Heart right ventricle (tissue), 16 donors: ENCODE data around the gene HEXA. TPM values are rescaled to one million over a fixed set of nuclear protein-coding genes. Genes with fewer than 3 reads are reported as not detected.

Experiments
- ATAC-seq, 8 donors: fragments of 200-7000 bp; cut with Tn5 transposase; one replicate each; pipeline ENCODE4 v1.9.1; 2020; ENCODE audit warnings: mild to moderate bottlenecking in 8 of 8, moderate library complexity in 8 of 8, moderate number of reproducible peaks in 1 of 8
- DNase-seq, 2 donors: peaks; one replicate each; pipeline ENCODE4 v3.0.0-alpha.2; 2020
- H3K27ac ChIP-seq, 10 donors: fragments of 200-600 bp; sonication (generic) in 2 of 10; one replicate each; pipeline versions ENCODE4 v1.5.0 to v1.8.0; 2020 to 2022; ENCODE audit warnings: mild to moderate bottlenecking in 3 of 10
- H3K27me3 ChIP-seq, 7 donors: fragments of 200-600 bp; one replicate each; pipeline ENCODE4 v1.8.0; 2021 to 2022; ENCODE audit warnings: mild to moderate bottlenecking in 2 of 7
- H3K36me3 ChIP-seq, 9 donors: fragments of 200-600 bp; sonication (generic) in 1 of 9; one replicate each; pipeline versions ENCODE4 v1.5.0 to v1.8.0; 2020 to 2022; ENCODE audit warnings: mild to moderate bottlenecking in 2 of 9
- H3K4me1 ChIP-seq, 9 donors: fragments of 200-600 bp; sonication (generic) in 1 of 9; one replicate each; pipeline versions ENCODE4 v1.5.0 to v1.8.0; 2020 to 2022; ENCODE audit warnings: mild to moderate bottlenecking in 4 of 9
- H3K4me3 ChIP-seq, 10 donors: fragments of 200-600 bp; sonication (generic) in 2 of 10; one replicate each; pipeline versions ENCODE4 v1.5.0 to v1.8.0; 2020 to 2022; ENCODE audit warnings: mild to moderate bottlenecking in 7 of 10, moderate library complexity in 2 of 10
- H3K9me3 ChIP-seq, 11 donors: fragments of 200-600 bp in 10 of 11; sonication (generic) in 2 of 11; one replicate each; pipeline versions ENCODE4 v1.5.0 to v1.8.0; 2013 to 2022; ENCODE audit warnings: mild to moderate bottlenecking in 2 of 11, control low read depth in 1 of 11, moderate library complexity in 1 of 11
- WGBS, 2 donors: extraction: QIAGEN DNeasy Blood & Tissue Kit; methylation state at CpG; one replicate each; pipeline ENCODE4 v1.1.7; 2013; ENCODE audit warnings: inconsistent platforms in 1 of 2; 5-methylcytosine and 5-hydroxymethylcytosine counted together
- intact Hi-C, 10 donors: fragments of 100-400 bp; cut with DNase I; formaldehyde crosslinking; loops; one replicate each; pipeline versions ENCODE4 v1.11.1 to v1.14.2; 2022
- polyA plus RNA-seq, 2 donors: library from polyadenylated mRNA; stranded (reverse); fragments of 200-250 nt; gene quantifications; one replicate each; pipeline ENCODE4 v1.2.3, GENCODE V29; 2013
- total RNA-seq, 10 donors: library from RNA; stranded (reverse); fragmentation: NEBNext Ultra II Directional in 3 of 10; extraction: Animal tissue kit (Norgen Biotek cat#: 25700) in 3 of 10; gene quantifications; one replicate each; pipeline versions ENCODE4 v1.2.1 to v1.2.4, GENCODE V29; 2021 to 2023
- TF ChIP-seq, protein P1 (sequence below), 9 donors: fragments of 200-600 bp; sonication (generic) in 2 of 9; IDR thresholded peaks; one replicate each; pipeline versions ENCODE4 v1.5.0 to v1.8.0; 2021 to 2022; ENCODE audit warnings: antibody characterized with exemption in 9 of 9, mild to moderate bottlenecking in 5 of 9, moderate library complexity in 1 of 9
- donor health status: Arrhythmogenic right ventricular cardiomyopathy.
- donor health status: ischemic (EF 13 %, LVEDD 7.1; RV severe dilation, severe dysfunction).
- donor health status: healthy with polysubstance abuse.
- donor health status: DM: no; HTN: yes; CAD: no.
- donor health status: DM: no; HTN: no; CAD: no.
- donor health status: ischemic (EF 25% LVEDD 6.9; RV normal size, moderate dysfunction).
- donor health status: ischemic (EF 25% LVEDD 5.7; RV mildly dilated, moderate dysfunction).
- donor health status: healthy.
- donor health status: DM: yes; HTN: yes; CAD: no.
- donor health status: Ischemic cardiomyopathy.
- donor health status: ischemic (EF 35%, LVEDD 5.7; RV mildly dilated, moderate dysfunction).
- donor health status: nonischemic (EF 11% LVEDD 7.7; RV severe dilation, severe dysfunction).
- donor health status: DM: yes; HTN: yes; CAD: no.
- donor health status: PGD.
- donor health status: ischemic (EF 29% LVEDD 5.4; RV normal size, mild dysfunction).
- donor health status: nonischemic (EF 23%, LVEDD 6.1; RV moderate dilation, normal function).

The HEXA gene
- total and polyA plus RNA-seq, 12 donors, result 48.8 to 129 (median 77.3) TPM

DNA sequence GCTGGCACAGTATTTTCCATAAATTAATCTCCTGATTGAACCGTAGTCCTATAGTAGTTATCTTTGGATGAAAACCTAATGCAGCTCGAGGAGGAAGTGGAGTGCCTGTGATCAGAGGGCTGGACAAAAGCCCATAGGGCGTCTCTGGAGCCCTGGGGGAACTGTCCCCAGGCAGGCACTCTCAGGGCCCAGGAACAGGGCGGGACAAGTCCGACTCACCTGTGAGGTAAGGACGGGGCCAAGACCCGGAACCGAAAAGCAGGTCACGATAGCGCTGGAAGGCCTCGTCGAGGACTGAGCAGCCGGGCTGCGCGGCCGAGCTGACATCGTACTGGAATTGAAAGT, 341 bp downstream of the HEXA start:
- Histone ChIP-seq H3K4me3 (peak overlapping the region; percentile 62 to 92 (median 77)), H3K36me3 (peaks cover 0 to 15% (median 0%) of the 10 kb centered on the region in 9 donors), H3K27ac (peak overlapping the region; percentile 57 to 94 (median 84)), H3K4me1 (peaks cover 6 to 76% (median 33%) of the 10 kb centered on the region in 9 donors), H3K27me3 (no peaks in the 10 kb centered on the region), H3K9me3 (no peaks in the 10 kb centered on the region)
- DNase-seq (no peak), ATAC-seq (peak in 7 of 8 donors; percentile 59 to 77 (median 62))
- intact Hi-C loops, result loop anchor here in 5 of 10 donors (5.0 to 10.0 kb wide), 3 partner anchors 97 to 679 kb away; partner anchors contain the start of genes ARIH1 (in 5 of the 5) and NEO1 (in 1 of the 5)
- WGBS, 2 donors, result 0 to 1% methylated on average over 17 of the region's 17 CpGs
- TF ChIP-seq, protein P1, sequence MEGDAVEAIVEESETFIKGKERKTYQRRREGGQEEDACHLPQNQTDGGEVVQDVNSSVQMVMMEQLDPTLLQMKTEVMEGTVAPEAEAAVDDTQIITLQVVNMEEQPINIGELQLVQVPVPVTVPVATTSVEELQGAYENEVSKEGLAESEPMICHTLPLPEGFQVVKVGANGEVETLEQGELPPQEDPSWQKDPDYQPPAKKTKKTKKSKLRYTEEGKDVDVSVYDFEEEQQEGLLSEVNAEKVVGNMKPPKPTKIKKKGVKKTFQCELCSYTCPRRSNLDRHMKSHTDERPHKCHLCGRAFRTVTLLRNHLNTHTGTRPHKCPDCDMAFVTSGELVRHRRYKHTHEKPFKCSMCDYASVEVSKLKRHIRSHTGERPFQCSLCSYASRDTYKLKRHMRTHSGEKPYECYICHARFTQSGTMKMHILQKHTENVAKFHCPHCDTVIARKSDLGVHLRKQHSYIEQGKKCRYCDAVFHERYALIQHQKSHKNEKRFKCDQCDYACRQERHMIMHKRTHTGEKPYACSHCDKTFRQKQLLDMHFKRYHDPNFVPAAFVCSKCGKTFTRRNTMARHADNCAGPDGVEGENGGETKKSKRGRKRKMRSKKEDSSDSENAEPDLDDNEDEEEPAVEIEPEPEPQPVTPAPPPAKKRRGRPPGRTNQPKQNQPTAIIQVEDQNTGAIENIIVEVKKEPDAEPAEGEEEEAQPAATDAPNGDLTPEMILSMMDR (IDR thresholded peaks at IDR 0.05), result no peak

DNA sequence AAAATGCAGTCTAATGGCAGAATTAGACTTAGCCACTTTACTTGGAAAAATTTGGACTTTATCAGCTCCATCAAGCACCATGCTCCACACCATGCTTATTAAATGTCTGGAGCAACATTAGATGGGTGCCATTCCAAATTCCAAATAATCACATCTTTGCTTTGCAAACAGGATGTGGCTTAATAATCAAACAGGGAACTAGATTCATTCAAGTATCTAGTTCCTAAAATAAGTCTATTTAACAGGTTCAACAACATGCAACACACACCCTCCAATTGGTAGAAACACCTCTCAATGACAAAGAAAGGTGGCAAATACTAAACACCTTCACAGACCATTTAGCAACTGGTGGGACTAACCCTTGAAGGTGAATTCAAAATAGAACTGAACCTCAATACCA, 3.5 kb downstream of the HEXA start:
- H3K36me3 ChIP-seq, result peaks cover 0 to 26% (median 0%) of the 10 kb centered on the region in 9 donors
- peaks cover 6 to 95% (median 45%) of the 10 kb centered on the region in 9 donors for H3K4me1 ChIP-seq
- H3K27ac ChIP-seq, result peak overlapping the region in 1 of 10 donors; percentile 59
- TF ChIP-seq, protein P1 (IDR thresholded peaks at IDR 0.05), result no peak
- no peak overlapping the region for H3K4me3 ChIP-seq
- DNase-seq (no peak), ATAC-seq (no peak)
- intact Hi-C loops, result loop anchor here in 3 of 10 donors (10.0 kb wide), 2 partner anchors 102 to 682 kb away; partner anchors contain the start of genes ARIH1 (in 2 of the 3) and NEO1 (in 1 of the 3)
- no peaks in the 10 kb centered on the region for H3K9me3 ChIP-seq
- no peaks in the 10 kb centered on the region for H3K27me3 ChIP-seq

DNA sequence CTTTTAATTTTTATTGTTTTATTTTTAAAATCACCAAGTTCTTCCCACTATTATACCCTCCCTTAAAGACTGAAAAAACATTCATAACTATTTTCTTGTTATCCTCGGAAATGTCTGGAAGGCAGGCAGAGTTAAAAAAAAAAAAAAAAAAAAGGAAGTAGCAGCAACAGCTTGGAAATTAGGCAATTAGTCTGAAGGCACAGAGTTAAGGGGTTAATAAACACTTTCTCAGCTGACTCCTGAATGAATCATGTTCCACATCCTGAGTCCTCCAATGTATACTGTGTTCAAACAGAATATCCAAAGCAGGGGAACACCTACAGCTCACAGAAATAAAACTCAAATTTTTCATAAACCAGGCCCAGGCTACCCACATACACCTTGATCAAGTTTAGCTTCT, 5.8 kb downstream of the HEXA start:
- intact Hi-C loops, result loop anchor here in 3 of 10 donors (10.0 kb wide), 2 partner anchors 105 to 685 kb away; partner anchors contain the start of genes ARIH1 (in 2 of the 3) and NEO1 (in 1 of the 3)
- TF ChIP-seq, protein P1 (IDR thresholded peaks at IDR 0.05), result no peak
- WGBS, 2 donors, result 77 to 79% methylated on average over 1 of the region's 1 CpG

DNA sequence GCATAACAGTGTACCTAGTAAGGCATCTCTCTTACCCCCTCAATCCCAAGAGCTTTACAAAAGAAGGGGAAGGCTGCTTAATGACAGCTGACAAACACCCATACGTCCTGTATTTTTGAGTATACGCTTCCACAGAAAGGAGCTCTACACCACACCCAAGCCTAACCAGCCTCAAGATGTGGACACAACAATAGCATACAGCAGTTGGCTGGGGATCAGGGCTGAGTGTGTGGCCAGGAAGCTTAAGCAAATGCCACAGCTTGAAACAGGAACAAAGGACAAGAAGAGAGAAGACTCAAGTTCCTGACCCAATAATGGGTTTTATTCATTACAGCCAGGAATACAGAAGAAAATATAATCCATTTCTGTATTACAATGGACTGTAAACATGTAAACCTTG, 6.9 kb downstream of the HEXA start:
- 65 to 71% methylated on average over 2 of the region's 2 CpGs for WGBS, 2 donors
- ATAC-seq (peak in 7 of 8 donors; percentile 75 to 83 (median 79)), DNase-seq (peak; percentile 7 to 21)
- no peak overlapping the region for H3K4me3 ChIP-seq
- TF ChIP-seq, protein P1 (IDR thresholded peaks at IDR 0.05), result no peak
- H3K27ac ChIP-seq, result peak overlapping the region in 6 of 10 donors; percentile 10 to 85 (median 40)
- H3K4me1 ChIP-seq, result peaks cover 0 to 88% (median 19%) of the 10 kb centered on the region in 9 donors
- intact Hi-C loops, result no loop called here
- H3K9me3 ChIP-seq, result no peaks in the 10 kb centered on the region
- peaks cover 0 to 31% (median 0%) of the 10 kb centered on the region in 9 donors for H3K36me3 ChIP-seq
- H3K27me3 ChIP-seq, result no peaks in the 10 kb centered on the region

More for the DNA sequence above, 5.8 kb downstream of the HEXA start:
- DNase-seq (no peak), ATAC-seq (peak in 2 of 8 donors; percentile 43 to 46)
- no peak overlapping the region for H3K4me3 ChIP-seq
- no peaks in the 10 kb centered on the region for H3K9me3 ChIP-seq
- H3K27ac ChIP-seq, result peak overlapping the region in 1 of 10 donors; percentile 85
- H3K36me3 ChIP-seq, result peaks cover 0 to 31% (median 0%) of the 10 kb centered on the region in 9 donors
- no peaks in the 10 kb centered on the region for H3K27me3 ChIP-seq
- peaks cover 0 to 99% (median 29%) of the 10 kb centered on the region in 9 donors for H3K4me1 ChIP-seq
